Spinal cord (tissue), 10 donors: ENCODE data around the gene SEPTIN5. TPM values are rescaled to one million over a fixed set of nuclear protein-coding genes. Genes with fewer than 3 reads are reported as not detected.

Experiments used
- DNase-seq, 6 donors: peaks; one replicate each; pipeline versions ENCODE4 v3.0.0 to v3.0.0-alpha.2; 2013 to 2015; ENCODE audit warnings: low spot score in 6 of 6, low read depth in 4 of 6
- H3K27ac ChIP-seq: one replicate; pipeline ENCODE4 v1.5.1; 2013; ENCODE audit warnings: low read depth, low read length, control low read depth
- H3K27me3 ChIP-seq: one replicate; pipeline ENCODE4 v1.6.1; 2013; ENCODE audit warnings: low read length; ENCODE audit not compliant: control insufficient read depth, insufficient read depth
- H3K36me3 ChIP-seq: one replicate; pipeline ENCODE4 v1.6.1; 2013; ENCODE audit warnings: low read length; ENCODE audit not compliant: control insufficient read depth, insufficient read depth
- H3K4me1 ChIP-seq: one replicate; pipeline ENCODE4 v1.6.1; 2013; ENCODE audit warnings: low read length; ENCODE audit not compliant: control insufficient read depth, insufficient read depth
- H3K4me3 ChIP-seq: one replicate; pipeline ENCODE4 v1.5.1; 2013; ENCODE audit warnings: low read depth, low read length, control low read depth
- H3K9me3 ChIP-seq: one replicate; pipeline ENCODE4 v1.6.1; 2013; ENCODE audit warnings: low read length; ENCODE audit not compliant: control insufficient read depth, insufficient read depth
- WGBS: methylation state at CpG from one replicate; pipeline ENCODE4 v1.1.5; 2013; ENCODE audit warnings: missing lambda C conversion rate; ENCODE audit not compliant: insufficient coverage; 5-methylcytosine and 5-hydroxymethylcytosine counted together
- polyA plus RNA-seq, 2 donors: library from polyadenylated mRNA; unstranded; fragments of 120-200 nt; gene quantifications; one replicate each; pipeline ENCODE4 v1.2.1, GENCODE V29; 2013; ENCODE audit not compliant: insufficient read length in 2 of 2
- total RNA-seq, 2 donors: library from RNA; depleted of rRNA in 1 of 2; stranded (reverse); fragments of 120-200 nt in 1 of 2; fragments of >200 nt in 1 of 2; gene quantifications; one replicate each; pipeline versions ENCODE4 v1.2.3 to v1.2.4, GENCODE V29; 2013 to 2014
- donor health status: healthy.

SEPTIN5 gene
- total and polyA plus RNA-seq, 4 donors, result 82.9 to 294 (median 174) TPM

DNA sequence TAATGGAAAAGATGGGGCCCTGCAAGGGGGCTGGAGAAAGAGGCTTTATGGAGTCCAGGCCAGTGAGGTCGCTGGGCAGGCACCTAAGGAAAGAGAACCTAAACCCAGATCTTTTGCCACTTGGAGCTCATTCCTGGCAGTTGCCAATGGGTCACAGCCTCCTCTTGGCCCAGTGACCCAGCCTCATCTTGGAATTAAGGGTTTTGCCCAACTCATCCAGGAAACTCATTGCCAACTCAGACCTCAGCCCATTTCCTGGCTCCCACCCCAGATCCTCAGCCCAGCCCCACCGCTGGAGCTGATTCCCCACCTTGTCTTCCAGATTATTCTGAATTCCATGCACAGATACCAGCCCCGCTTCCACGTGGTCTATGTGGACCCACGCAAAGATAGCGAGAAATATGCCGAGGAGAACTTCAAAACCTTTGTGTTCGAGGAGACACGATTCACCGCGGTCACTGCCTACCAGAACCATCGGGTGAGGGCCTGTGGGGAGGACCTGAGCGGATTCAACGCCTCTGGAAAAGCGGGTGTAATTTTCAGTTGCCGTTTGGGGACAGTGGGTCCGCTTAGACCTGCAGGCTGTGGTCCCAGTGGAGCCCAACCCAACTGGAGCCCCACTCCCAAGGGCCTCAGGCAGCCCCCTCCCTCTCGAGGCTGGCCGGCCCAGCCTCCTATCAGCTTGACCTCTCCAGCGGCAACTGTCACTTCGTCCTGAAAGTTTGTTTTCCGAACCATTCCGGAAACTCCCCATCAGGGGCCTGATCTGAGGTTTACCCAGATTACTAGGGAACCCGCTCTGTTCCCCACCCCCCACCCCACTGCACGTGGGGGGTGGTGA is 50.6 kb downstream of the SEPTIN5 start:
- Histone ChIP-seq H3K4me3 (no peak overlapping the region), H3K27me3 (peaks cover 79% of the 10 kb centered on the region), H3K9me3 (no peaks in the 10 kb centered on the region), H3K36me3 (no peaks in the 10 kb centered on the region), H3K4me1 (peaks cover 23% of the 10 kb centered on the region), H3K27ac (no peak overlapping the region)
- no peak for DNase-seq
- 21% methylated on average over 23 of the region's 25 CpGs for WGBS

DNA sequence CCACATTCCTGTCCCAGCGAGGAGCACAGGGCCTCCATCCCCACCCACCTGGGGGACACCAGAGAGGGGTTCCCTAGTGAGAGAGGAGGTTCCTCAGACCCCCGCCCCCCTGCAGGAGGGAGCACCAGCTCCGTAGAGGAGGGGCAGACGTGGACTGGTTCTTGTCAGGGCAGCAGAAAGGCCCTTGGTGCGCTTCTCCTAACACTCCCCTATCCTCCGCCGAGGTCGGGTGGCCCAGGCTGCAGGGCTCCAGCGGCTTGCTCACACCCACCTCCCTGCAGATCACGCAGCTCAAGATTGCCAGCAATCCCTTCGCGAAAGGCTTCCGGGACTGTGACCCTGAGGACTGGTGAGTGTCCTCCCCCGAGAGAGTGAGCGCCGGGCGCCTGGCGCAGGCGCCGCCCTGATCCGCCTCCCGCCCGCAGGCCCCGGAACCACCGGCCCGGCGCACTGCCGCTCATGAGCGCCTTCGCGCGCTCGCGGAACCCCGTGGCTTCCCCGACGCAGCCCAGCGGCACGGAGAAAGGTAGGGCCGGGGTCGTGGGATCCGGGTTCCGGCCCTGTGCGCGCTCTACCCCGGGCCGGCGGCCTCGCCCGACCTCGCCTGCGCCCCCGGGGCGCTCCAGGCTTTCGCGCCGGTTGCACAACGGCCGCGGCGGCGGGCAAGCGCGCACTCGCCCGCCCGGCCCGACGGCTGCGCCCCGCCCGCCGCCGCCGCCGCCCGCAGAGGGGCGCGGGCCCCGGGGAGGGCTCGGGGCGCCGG is 51.4 kb downstream of the SEPTIN5 start:
- Histone ChIP-seq H3K4me3 (no peak overlapping the region), H3K27ac (no peak overlapping the region), H3K4me1 (peaks cover 23% of the 10 kb centered on the region), H3K9me3 (no peaks in the 10 kb centered on the region), H3K27me3 (peaks cover 81% of the 10 kb centered on the region), H3K36me3 (no peaks in the 10 kb centered on the region)
- WGBS, result under 1% methylated on average over 82 of the region's 83 CpGs
- DNase-seq, result no peak

GRCh38 chr22:19766240-19766510 is 51.9 kb downstream of the SEPTIN5 start:
- no peaks in the 10 kb centered on the region for H3K9me3 ChIP-seq
- no peak overlapping the region for H3K27ac ChIP-seq
- under 1% methylated on average over 36 of the region's 36 CpGs for WGBS
- no peaks in the 10 kb centered on the region for H3K36me3 ChIP-seq
- peaks cover 85% of the 10 kb centered on the region for H3K27me3 ChIP-seq
- peaks cover 23% of the 10 kb centered on the region for H3K4me1 ChIP-seq
- no peak overlapping the region for H3K4me3 ChIP-seq
- DNase-seq, result no peak

GRCh38 chr22:19766511-19767426 is 52.5 kb downstream of the SEPTIN5 start:
- H3K27ac ChIP-seq, result no peak overlapping the region
- H3K4me3 ChIP-seq, result no peak overlapping the region
- WGBS, result 1% methylated on average over 103 of the region's 103 CpGs
- peaks cover 81% of the 10 kb centered on the region for H3K27me3 ChIP-seq
- peak in 2 of 6 donors; percentile 21 to 33 for DNase-seq
- no peaks in the 10 kb centered on the region for H3K9me3 ChIP-seq
- no peaks in the 10 kb centered on the region for H3K36me3 ChIP-seq
- H3K4me1 ChIP-seq, result peaks cover 20% of the 10 kb centered on the region

- Histone ChIP-seq H3K36me3 (no peaks in the 10 kb centered on the region), H3K4me1 (peaks cover 19% of the 10 kb centered on the region), H3K27ac (no peak overlapping the region), H3K9me3 (no peaks in the 10 kb centered on the region), H3K27me3 (peaks cover 75% of the 10 kb centered on the region), H3K4me3 (no peak overlapping the region)
- DNase-seq, result no peak
- WGBS, result 12% methylated on average over 33 of the region's 35 CpGs
These were observed 53.4 kb downstream of the SEPTIN5 start for GRCh38 chr22:19767427-19768341.

GRCh38 chr22:19769393-19769715 is 55.1 kb downstream of the SEPTIN5 start:
- Histone ChIP-seq H3K27me3 (peaks cover 65% of the 10 kb centered on the region), H3K36me3 (no peaks in the 10 kb centered on the region), H3K4me3 (no peak overlapping the region), H3K9me3 (no peaks in the 10 kb centered on the region), H3K27ac (no peak overlapping the region), H3K4me1 (peaks cover 29% of the 10 kb centered on the region)
- DNase-seq, result no peak
- WGBS, result 92% methylated on average over 12 of the region's 12 CpGs

DNA sequence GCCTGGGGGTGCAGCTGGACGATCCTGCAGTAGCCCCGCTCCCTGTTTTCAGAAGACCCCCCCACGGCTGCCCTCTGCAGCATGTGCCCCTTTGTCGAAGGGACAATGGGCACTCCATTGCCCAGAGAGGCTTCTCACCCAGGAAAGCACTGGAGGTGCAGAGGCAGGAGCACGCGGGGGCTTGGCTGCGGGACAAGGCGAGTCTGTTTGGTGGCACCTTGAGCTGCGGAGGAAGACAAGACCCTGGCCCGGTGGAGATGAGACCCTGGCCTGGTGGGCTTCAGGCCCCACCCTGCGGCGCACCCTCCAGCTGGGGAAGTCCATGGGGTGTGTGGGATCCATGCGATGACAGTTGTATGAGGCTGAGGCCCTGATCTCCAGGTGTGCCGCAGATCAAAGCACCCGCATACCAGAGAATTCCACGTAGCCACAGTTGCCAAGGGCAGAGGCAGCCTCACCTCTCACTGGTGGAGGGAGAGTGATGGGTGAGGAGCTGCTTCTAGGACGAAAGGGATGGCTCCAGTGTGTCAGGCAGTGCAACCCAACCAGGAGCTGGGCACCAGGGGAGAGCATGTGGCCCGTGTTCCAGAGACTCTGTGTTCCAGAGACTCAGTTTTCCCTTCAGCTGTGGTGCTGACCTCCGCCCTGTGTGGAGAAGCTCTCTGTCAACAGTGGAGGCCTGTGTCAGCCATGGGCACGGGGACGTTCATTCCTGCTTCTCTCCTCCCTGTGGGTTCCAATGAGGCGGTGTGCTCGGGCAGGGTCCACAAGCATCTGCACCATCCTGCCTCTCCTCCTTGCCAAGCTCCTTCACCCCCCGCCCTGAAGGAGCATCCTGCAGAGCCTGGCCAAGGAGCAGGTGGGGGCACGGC is 56.3 kb downstream of the SEPTIN5 start:
- peaks cover 52% of the 10 kb centered on the region for H3K27me3 ChIP-seq
- WGBS, result 78% methylated on average over 24 of the region's 25 CpGs

GRCh38 chr22:19772422-19772672 is 58.0 kb downstream of the SEPTIN5 start:
- Histone ChIP-seq H3K36me3 (no peaks in the 10 kb centered on the region), H3K4me1 (peaks cover 21% of the 10 kb centered on the region), H3K27me3 (peaks cover 44% of the 10 kb centered on the region), H3K27ac (no peak overlapping the region), H3K9me3 (no peaks in the 10 kb centered on the region), H3K4me3 (no peak overlapping the region)
- 88% methylated on average over 4 of the region's 4 CpGs for WGBS
- DNase-seq, result no peak

More for the DNA sequence above, 56.3 kb downstream of the SEPTIN5 start:
- Histone ChIP-seq H3K27ac (no peak overlapping the region), H3K9me3 (no peaks in the 10 kb centered on the region), H3K36me3 (no peaks in the 10 kb centered on the region), H3K4me3 (no peak overlapping the region), H3K4me1 (peaks cover 29% of the 10 kb centered on the region)
- DNase-seq, result no peak
